HG03064 (cell line): ENCODE data around the gene UNC13B.
"Not testable (repeated sequence)": the region's sequence is repeated elsewhere in the genome, so short reads cannot be mapped to it uniquely, and the experiment has no call there.

Experiments
- ATAC-seq: cut with Tn5 transposase; IDR thresholded peaks from one replicate; pipeline ENCODE4 v1.9.1; 2021; ENCODE audit warnings: low read depth; ENCODE audit not compliant: unreplicated experiment

UNC13B gene

DNA sequence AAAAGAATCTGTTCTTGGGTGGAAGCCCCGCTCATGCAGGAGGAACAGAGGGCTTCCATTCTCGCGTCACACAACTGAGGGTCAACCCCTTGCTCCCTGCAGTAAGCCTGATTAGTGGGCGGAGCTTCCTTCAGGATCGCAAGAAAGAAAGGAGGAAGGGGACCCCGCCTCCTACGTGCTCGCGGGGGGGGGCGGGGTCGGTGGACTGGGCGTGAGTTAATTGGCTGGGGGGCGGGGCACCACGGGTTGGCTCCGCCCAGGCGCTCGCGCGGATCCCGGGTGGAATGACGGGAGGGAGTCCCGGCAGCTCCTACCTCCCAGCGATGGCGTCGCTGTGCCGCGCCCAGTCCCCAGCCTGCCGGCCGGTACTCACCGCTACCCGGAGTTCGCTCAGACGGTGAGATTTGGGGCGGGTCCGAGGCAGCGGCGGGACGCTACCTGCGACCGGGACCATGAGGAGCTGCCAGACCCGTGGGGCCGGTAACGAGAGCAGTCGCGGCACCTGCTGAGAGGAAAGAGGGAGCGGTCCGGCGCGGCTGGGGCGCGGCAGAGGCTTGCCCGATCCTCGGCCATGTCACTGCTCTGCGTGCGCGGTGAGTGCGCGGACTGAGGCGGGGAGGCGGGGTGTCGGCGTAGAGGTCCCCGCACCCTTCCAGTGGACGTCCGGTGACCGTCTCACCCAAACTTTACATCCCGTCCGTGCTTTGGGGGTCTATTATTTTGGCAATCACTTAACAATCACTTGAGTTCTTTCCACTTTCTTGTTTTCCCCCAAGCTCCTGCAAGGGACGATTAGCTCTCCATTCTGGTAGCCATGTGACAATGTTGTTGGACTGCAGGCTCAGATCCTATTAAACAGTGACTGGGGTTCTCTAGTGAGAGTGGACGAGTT lies at the start of gene UNC13B:
Gene UNC13B, plus strand, starts transcription at position 297 of the 892 bp plus-strand sequence. Its CDS starts 275 bp downstream, at position 572.
- peak; percentile 72 for ATAC-seq

DNA sequence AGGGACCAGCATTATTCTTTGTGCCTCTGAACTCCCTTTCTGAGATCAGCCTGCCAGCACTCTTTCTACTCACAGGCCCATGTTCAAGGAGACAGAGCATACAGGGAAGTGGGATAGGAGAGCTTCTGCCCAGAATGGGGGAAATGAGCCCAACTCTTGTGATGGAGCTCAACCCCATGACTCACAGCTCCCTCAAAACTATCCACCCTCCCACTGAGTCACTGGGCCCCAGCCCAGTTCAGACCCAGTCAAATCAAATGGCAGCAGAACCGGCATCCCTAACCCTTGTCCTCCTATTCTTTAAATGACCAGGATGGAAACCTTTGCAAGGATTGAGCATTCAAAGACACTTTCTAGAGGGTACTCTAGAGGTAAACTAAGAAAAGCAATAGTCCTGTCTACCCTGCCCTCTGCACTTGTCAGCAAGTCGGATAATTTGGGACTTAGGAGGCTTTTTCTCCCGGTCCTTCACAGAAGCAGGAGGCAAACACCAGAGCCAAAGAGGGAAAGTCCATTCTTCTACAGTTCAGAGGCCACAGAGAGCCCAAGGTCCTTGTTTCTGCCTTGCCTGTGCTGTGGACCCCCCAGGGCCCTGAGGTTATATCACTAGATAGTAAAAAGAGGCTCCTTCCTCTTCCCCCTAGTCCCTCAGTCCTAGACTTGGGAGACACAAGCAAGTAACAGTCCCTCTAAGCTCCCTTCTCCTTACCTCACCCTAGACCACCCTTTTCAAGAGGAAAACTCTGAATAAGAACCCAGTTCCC lies 49.4 kb upstream of the UNC13B start:
- ATAC-seq: no peak

DNA sequence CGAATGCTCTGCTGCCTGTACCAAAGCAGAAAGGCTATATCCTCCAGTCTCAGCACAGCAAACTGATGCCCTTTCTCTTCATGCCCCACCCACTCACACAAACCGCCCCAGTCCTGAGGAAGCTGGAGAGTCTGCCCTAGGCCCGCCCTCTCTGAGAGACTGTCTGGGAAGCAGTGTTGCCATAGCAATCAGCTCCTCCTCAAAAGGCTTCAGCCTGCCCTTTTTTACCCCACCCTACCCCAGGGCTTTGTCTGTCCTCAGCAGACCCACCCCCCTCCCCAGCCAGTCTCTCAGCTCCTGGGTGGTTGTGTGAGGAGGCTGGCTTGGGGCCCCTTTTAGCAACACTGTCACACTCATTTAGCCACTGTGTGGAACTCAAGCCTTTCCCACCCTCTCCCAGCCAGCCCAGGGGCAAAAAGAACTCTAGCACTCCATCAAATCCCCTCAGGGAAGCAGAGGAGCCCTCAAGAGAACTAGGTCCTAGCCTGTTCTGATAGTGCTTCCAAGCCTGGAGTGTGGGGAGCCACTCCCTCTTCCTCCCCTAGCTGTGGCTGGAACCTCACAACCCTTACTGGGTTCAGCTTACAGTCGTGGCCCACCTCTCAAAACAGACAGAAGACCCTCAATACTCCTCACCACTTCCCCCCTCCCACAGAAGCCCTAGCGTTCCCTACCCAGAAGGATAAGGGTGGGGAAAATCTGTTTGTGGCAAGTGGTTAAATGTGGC lies 47.5 kb upstream of the UNC13B start:
- no peak for ATAC-seq

DNA sequence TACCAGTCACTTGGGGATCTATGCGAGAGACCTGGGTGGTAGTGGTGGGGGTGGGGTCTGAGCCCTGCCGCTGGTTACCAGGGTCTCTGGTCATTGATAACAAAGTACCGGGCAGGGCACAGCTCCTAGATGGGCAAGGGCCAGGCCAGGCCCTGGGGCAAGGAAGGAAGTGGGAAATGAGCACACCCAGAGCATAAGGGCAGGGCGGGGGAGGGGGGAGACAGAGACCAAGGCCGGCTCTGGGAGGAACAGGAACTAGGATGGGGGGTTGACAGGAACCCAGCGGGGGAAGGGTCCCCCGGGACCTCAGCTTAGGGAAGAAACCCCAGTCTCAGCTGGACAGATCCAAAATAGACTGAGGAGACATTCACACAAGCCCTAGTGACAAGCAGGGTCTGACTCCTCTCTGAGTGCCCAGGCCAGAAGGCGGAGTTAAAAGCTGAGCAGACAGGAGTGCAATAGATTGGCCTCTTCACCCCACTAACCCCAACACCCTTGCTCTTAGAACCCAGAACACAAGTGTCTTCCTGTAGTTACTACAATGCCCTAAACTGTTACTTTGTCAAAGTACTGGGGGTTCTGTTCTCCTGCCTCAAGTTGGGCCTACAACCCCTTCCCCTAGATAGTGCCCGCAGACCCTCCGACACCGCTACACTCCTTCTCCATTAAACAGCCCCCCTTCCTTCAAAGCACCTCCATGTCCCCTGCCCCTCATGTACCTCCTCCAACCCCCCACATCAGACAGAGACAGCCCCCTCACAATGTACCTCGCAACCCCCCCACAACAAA lies 46.8 kb upstream of the UNC13B start:
- ATAC-seq: no peak

DNA sequence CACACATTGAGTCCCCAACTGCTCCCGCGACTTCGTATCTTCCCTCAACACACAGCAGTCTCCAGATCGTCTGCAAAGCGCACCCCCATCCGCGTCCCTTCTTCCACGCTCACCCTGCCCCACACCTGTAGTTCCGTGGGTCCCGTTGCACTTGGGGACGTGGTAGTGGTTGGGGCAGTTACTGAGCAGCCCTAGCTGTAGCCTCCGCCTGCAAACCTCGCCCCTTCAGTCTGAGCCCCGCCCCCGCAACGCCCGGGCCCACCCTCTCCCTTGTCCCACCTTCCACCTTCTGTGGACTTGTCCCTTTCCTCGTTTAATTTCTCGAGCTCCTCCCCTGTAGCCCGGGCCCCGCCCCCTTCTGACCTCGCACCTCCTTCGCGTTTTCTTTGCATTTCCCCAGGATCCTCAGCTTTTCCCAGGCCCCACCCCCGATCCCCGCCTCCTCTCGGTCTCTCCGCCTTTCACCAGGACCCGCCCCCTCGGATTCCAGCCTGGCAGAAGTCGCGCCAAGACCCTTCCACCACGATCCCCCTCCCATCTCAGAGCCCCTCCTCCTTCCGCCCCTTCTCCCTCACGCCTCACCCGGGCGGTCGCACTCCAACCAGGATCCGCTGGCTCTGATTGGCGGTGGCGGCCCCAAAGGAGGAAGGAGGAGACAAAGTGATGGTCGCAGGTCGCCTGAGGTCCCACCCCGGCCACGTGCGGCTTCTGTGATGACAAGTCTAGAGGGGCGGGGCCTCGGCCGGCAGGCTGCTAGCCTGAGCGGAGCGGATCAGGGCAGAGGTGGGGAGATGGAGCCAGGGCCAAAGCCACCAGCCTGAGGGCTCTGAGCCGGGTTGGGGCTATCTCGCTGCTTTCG lies 45.9 kb upstream of the UNC13B start, which contains the start of gene ATOSB:
Gene ATOSB, minus strand, starts transcription at position 183 of the 859 bp plus-strand sequence. CDS start 7,588 bp downstream, outside the sequence.
- peak; percentile 56 for ATAC-seq

DNA sequence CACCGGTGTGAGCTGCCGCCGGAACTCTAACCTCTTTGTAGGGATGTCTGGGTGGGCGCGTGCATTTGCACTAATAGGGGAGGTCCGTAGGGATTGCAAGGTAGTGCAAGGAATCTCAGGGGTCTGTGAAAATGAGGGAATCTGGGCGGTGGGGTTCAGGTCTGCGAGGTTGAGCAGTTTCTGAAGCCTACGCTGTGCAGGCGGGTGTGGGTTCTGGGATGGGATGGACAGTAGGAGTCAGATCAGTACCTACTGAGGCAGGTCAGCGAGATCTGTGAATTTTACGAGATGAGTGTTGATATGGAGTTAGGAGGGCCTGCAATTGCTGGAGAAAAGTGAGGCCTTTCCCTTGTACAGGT lies 45.3 kb upstream of the UNC13B start:
- no peak for ATAC-seq

DNA sequence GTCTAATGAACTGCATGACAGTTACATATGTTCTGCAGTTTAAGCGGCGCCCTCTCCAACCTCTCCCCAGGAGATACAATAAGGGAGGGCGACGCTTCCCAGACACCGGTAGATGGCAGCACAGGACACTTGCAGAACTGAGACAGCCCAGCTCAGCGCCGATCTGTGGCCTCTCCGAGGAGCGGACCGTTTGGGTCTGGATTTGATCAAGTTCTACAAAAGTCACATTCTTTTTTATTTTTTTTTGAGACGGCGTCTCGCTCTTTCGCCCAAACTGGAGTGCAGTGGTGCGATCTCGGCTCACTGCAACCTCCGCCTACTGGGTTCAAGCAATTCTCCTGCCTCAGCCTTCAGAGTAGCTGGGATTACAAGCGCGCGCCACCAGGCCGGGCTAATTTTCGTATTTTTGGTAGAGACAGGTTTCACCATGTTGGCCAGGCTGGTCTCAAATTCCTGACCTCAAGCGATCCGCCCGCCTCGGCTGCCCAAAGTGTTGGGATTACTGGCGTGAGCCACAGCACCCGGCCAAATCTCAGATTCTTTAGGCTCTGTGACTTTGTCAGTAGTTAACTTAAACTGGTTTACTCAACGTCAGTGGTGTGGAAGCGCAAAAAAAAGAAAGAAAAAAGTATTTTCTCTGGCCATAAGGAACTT lies 44.8 kb upstream of the UNC13B start:
- ATAC-seq: no peak

DNA sequence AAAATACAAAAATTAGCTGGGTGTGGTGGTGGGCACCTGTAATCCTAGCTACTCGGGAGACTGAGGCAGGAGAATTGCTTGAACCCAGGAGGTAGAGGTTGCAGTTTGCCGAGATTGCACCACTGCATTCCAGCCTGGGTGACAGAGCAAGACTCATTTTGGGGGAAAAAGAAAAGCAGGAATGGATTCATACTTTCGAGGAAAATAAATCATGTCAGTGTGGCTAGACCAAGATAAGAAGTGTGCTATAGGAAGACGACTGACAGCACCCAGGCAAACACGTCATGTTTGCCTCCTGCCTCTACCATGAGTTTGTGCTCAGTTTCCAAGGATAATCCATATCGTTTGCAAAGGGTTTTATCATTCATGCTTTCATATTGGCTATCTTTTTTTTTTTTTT lies 26.9 kb upstream of the UNC13B start:
- no peak for ATAC-seq

DNA sequence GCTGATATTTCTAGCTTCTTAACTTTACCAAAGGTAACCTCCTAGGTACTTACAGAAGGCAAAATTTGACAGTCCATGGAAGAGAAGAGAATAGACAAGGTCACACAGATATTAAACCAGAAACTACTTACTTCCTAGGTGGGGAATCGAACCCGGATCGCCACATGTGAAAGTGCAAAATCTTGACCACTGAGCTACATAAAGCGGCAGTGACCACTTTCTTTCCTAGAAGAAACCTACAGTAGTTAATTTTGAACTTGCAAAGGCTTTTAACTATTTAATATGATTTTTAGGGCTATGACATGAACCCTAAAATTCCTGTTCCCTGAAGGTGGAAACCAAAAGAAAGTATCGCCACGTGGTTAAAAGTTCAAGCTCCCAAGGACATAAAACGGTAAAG lies 25.8 kb upstream of the UNC13B start:
- no peak for ATAC-seq

DNA sequence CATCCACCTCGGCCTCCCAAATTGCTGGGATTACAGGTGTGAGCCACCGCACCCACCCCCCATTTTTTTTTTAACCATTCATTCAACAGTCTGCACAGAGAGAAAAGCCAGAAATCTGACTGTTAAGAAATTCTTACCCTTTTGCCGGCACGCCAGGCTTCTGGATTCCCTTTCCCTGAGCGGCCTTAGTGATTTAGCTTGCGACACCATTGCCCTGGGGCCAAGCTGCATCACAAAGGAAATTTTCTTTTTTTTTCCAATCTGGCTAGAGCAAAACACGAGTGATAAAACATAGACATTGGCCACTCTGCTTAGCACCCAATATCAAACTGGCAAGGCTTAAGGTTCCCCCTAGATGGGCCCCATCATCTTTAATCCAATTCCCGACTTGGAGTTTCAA lies 24.9 kb upstream of the UNC13B start:
- no peak for ATAC-seq

DNA sequence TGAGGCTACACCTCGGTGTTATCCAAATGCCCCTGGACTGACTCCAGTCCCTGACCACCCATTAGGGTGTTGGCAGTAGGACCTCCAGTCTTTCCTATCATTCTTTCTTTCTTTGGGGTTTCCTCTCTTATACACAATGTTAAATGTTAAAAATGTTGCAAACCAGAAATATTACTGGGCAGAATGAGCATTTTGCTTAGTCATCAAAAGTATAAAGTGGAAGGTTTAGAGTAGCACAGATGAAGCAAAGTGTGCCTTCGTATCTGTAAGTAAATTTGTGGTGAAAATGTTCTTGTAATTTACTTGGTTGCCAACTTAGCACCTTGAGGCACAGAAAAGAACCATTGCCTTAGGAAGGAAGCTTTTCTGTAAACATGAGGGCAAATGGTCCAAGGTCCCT lies 21.7 kb upstream of the UNC13B start:
- no peak for ATAC-seq

DNA sequence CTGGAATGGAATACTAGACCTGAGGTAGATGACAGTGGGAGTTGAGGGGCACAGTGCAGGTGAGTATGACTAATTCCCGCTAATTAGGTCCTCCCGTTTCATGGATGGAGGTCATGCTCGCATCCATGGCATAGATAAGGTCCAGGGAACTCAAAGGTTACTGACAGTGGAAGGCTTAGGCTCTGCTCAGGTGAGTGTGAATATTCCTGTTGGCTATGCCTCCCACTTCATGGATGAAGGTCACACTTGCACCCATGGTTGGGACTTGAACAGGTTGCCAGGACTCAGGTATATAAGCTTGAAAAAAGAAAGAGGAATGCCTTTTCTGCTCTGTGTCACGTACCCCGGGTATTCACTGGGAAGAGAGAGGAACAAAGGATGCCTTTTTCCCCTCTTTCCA lies 19.8 kb upstream of the UNC13B start:
- no peak for ATAC-seq

DNA sequence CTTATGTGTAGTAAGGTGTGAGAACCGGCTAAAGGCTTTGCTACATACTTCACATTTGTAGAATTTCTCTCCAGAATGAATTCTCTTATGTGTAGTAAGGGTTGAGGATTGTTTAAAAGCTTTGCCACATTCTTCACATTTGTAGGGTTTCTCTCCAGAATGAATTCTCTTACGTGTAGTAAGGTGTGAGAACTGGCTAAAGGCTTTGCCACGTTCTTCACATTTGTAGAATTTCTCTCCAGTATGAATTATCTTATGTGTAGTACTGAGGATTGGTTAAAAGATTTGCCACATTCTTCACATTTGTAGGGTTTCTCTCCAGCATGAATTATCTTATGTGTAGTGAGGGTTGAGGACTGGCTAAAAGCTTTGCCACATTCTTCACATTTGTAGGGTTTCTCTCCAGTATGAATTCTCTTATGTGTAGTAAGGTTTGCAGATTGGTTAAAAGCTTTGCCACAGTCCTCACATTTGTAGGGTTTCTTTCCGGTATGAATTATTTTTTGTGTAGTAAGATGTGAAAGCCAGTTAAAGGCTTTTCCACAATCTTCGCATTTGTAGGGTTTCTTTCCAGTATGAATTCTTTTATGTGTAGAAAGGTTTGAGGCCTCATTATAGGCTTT lies 13.8 kb upstream of the UNC13B start:
- not testable (repeated sequence) for ATAC-seq

DNA sequence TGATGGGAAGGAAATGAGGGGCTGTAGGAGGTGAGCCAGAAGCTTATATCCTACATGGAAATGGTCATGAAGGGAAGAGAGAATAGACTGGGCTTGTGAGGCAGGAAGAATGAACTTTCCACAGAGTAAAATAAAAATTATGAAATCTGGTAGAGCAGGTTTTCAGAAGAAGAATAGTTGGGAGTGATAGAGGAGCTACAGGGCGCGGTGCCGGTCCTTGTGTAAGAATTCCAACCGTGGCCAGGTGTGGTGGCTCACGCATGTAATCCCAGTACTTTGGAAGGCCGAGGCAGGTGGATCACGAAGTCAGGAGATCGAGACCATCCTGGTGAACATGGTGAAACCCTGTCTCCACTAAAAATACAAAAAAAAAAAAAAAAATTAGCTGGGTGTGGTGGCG lies 8.9 kb upstream of the UNC13B start:
- no peak for ATAC-seq

DNA sequence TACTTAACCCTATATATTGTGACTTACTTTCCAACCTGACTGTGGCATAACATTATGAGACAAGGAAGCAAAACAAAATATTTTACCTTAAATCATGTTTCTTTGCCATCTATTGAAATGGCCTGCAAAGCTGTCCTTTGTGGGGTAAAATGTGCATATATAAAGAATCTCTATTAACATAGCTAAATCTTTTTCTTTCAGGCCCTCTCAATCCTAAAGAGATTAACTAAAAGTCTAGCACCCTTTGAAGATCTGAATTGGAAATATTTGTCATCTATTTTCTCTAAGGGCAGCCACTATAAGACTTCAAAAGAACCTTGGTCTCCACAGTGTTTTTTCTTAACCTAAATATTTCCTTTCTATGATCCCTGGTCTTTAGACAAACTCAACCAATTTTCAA lies 5.0 kb upstream of the UNC13B start:
- no peak for ATAC-seq

DNA sequence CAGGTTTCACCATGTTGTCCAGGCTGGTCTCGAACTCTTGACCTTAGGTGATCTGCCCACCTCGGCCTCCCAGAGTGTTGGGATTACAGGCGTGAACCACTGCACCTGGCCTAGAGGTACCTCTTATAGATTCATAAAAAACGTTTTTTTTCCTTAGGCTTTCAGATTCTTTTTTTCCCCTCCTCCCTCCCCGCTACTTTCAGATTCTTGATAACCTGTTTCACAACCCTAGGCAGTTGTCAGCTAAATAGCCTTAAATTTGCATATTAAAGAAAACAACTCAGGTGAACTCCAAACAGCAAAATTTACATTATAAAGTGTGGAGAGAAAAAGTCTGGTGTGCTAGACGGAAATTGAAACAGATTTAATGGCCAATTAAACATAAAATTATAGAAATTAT lies 4.0 kb upstream of the UNC13B start:
- ATAC-seq: not testable (repeated sequence)

DNA sequence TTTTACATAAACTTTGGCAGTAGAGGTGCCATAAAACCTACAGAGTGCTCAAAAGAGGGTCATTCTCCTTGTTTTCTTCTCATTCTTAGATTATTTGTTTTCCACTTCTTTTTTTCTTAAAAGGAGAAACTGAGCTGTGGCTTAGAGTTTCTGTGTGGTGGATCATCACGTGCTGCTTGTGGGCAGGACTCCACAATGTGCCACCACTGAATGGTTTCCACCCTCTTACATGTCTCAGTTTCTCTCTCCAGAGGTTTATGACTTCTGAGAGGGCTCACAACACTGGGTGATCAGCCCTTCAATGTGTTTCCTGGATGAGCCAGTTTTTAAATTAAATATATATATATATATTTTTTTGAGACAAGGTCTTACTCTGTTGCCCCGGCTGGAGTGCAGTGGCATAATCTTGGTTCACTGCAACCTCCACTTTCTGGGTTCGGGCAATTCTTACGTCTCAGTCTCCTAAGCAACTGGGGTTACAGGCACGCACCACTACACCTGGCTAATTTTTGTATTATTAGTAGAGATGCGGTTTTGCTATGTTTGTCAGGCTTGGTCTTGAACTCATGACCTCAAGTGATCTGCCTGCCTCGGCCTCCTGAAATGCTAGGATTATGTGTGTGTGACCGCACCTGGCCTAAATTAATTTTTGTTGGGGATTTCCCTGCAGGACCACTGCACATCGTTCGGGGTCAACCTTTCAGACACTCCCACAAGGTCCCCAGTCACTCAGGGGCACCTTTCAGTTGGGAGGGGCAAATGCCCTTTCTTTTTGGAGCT lies 3.1 kb upstream of the UNC13B start:
- ATAC-seq: no peak
